Gastroesophageal sphincter (tissue), 4 donors: ENCODE results near the gene OTOL1. TPM values are rescaled to one million over a fixed set of nuclear protein-coding genes. Genes with fewer than 3 reads are reported as not detected.

Experiments
- ATAC-seq: fragments of 150-250 bp; one replicate; pipeline ENCODE4 v1.9.1; 2016; ENCODE audit warnings: mild to moderate bottlenecking, moderate library complexity
- H3K27ac ChIP-seq, 4 donors: fragments of 200-600 bp; sonication (generic) in 3 of 4; 1 replicate in 3 of 4; 2 replicates in 1 of 4; pipeline ENCODE4 v1.5.1; 2016 to 2019
- H3K27me3 ChIP-seq: fragments of 200-600 bp; sonication (generic); one replicate; pipeline ENCODE4 v1.5.1; 2019
- H3K36me3 ChIP-seq, 2 donors: fragments of 200-600 bp; sonication (generic); one replicate each; pipeline ENCODE4 v1.5.1; 2019; ENCODE audit warnings: control low read depth in 1 of 2
- H3K4me1 ChIP-seq, 3 donors: fragments of 200-600 bp; sonication (generic); 1 replicate in 2 of 3; 2 replicates in 1 of 3; pipeline ENCODE4 v1.5.1; 2016 to 2019; ENCODE audit warnings: control low read depth in 2 of 3
- H3K4me3 ChIP-seq, 2 donors: fragments of 200-600 bp; sonication (generic); one replicate each; pipeline ENCODE4 v1.5.1; 2019; ENCODE audit warnings: mild to moderate bottlenecking in 1 of 2, moderate library complexity in 1 of 2
- H3K9me3 ChIP-seq, 3 donors: fragments of 200-600 bp; sonication (generic); one replicate each; pipeline ENCODE4 v1.5.1; 2017 to 2019; ENCODE audit warnings: control low read depth in 2 of 3
- CTCF ChIP-seq, 4 experiments: fragments of 200-600 bp in 2 of 4; fragments of 450-650 bp in 2 of 4; sonication (generic) in 1 of 4; IDR thresholded peaks; one replicate each; pipeline ENCODE4 v1.5.1; 2017 to 2019; ENCODE audit warnings: antibody characterized with exemption in 4 of 4, mild to moderate bottlenecking in 2 of 4, moderate library complexity in 2 of 4
- EP300 ChIP-seq: sonication (generic); formaldehyde crosslinking; IDR thresholded peaks from one replicate; pipeline ENCODE4 v1.6.1; 2017; ENCODE audit warnings: antibody characterized with exemption, mild to moderate bottlenecking
- POLR2A ChIP-seq, 2 donors: fragments of 450-650 bp; IDR thresholded peaks; one replicate each; pipeline ENCODE4 v1.6.1; 2017; ENCODE audit warnings: antibody characterized with exemption in 2 of 2, mild to moderate bottlenecking in 2 of 2, moderate library complexity in 1 of 2
- POLR2AphosphoS5 ChIP-seq: sonication (generic); formaldehyde crosslinking; IDR thresholded peaks from one replicate; pipeline ENCODE4 v1.6.1; 2017; ENCODE audit warnings: antibody characterized with exemption
- WGBS, 2 donors: methylation state at CpG; one replicate each; pipeline ENCODE4 v1.1.5; 2018; ENCODE audit warnings: low coverage in 1 of 2; 5-methylcytosine and 5-hydroxymethylcytosine counted together
- total RNA-seq, 4 donors: library from RNA; depleted of rRNA; stranded (reverse); fragments of >200 nt; gene quantifications; one replicate each; pipeline ENCODE4 v1.1.0, GENCODE V29; 2016

The OTOL1 gene
- total RNA-seq, 4 donors from 2014 or later = not detected

- no peaks in the 10 kb centered on the region for H3K36me3 ChIP-seq
- peaks cover 0 to 16% (median 0%) of the 10 kb centered on the region in 3 donors for H3K9me3 ChIP-seq
- no peak for ATAC-seq
- H3K4me3 ChIP-seq = no peak overlapping the region
- H3K27ac ChIP-seq = no peak overlapping the region
- H3K4me1 ChIP-seq = no peaks in the 10 kb centered on the region
- TF ChIP-seq CTCF (IDR thresholded peaks at IDR 0.05) (no peak), EP300 (no peak), POLR2AphosphoS5 (no peak), POLR2A (IDR thresholded peaks at IDR 0.05) (no peak)
- no peaks in the 10 kb centered on the region for H3K27me3 ChIP-seq
Measured at GRCh38 chr3:161462138-161462537, 34.5 kb upstream of the OTOL1 start.

- no peak overlapping the region for H3K27ac ChIP-seq
- 65 to 73% methylated on average over 1 of the region's 1 CpG for WGBS, 2 donors
- no peaks in the 10 kb centered on the region for H3K9me3 ChIP-seq
- no peak for ATAC-seq
- no peaks in the 10 kb centered on the region for H3K4me1 ChIP-seq
- no peaks in the 10 kb centered on the region for H3K36me3 ChIP-seq
- TF ChIP-seq EP300 (no peak), POLR2A (IDR thresholded peaks at IDR 0.05) (no peak), POLR2AphosphoS5 (no peak), CTCF (IDR thresholded peaks at IDR 0.05) (no peak)
- H3K4me3 ChIP-seq = no peak overlapping the region
- no peaks in the 10 kb centered on the region for H3K27me3 ChIP-seq
Measured at GRCh38 chr3:161471211-161471610, 25.4 kb upstream of the OTOL1 start.

- TF ChIP-seq CTCF (IDR thresholded peaks at IDR 0.05) = no peak
- no peak for TF ChIP-seq POLR2AphosphoS5
- no peak for TF ChIP-seq POLR2A (IDR thresholded peaks at IDR 0.05)
- TF ChIP-seq EP300 = no peak
- no peaks in the 10 kb centered on the region for H3K4me1 ChIP-seq
- no peak for ATAC-seq
- H3K4me3 ChIP-seq = no peak overlapping the region
- H3K36me3 ChIP-seq = no peaks in the 10 kb centered on the region
- no peaks in the 10 kb centered on the region for H3K9me3 ChIP-seq
- no peaks in the 10 kb centered on the region for H3K27me3 ChIP-seq
- H3K27ac ChIP-seq = no peak overlapping the region
- 59 to 78% methylated on average over 2 of the region's 2 CpGs for WGBS, 2 donors
Measured at GRCh38 chr3:161474139-161474538, 22.5 kb upstream of the OTOL1 start.

GRCh38 chr3:161474741-161475140, 21.9 kb upstream of the OTOL1 start:
- H3K4me3 ChIP-seq = no peak overlapping the region
- no peaks in the 10 kb centered on the region for H3K27me3 ChIP-seq
- H3K9me3 ChIP-seq = no peaks in the 10 kb centered on the region
- no peaks in the 10 kb centered on the region for H3K36me3 ChIP-seq
- no peak overlapping the region for H3K27ac ChIP-seq
- no peaks in the 10 kb centered on the region for H3K4me1 ChIP-seq
- ATAC-seq = no peak
- TF ChIP-seq EP300 = no peak
- TF ChIP-seq POLR2AphosphoS5 = no peak
- TF ChIP-seq POLR2A (IDR thresholded peaks at IDR 0.05) = no peak
- no peak for TF ChIP-seq CTCF (IDR thresholded peaks at IDR 0.05)
- WGBS, 2 donors = 58 to 87% methylated on average over 3 to 4 of the region's 4 CpGs

- no peaks in the 10 kb centered on the region for H3K9me3 ChIP-seq
- H3K27ac ChIP-seq = no peak overlapping the region
- no peak overlapping the region for H3K4me3 ChIP-seq
- no peaks in the 10 kb centered on the region for H3K36me3 ChIP-seq
- H3K27me3 ChIP-seq = no peaks in the 10 kb centered on the region
- no peak for ATAC-seq
- no peak for TF ChIP-seq POLR2AphosphoS5
- H3K4me1 ChIP-seq = no peaks in the 10 kb centered on the region
Measured at GRCh38 chr3:161475206-161475605, 21.4 kb upstream of the OTOL1 start.

GRCh38 chr3:161475905-161476304, 20.7 kb upstream of the OTOL1 start:
- TF ChIP-seq POLR2A (IDR thresholded peaks at IDR 0.05) = no peak
- no peak for TF ChIP-seq EP300
- no peak for TF ChIP-seq POLR2AphosphoS5
- TF ChIP-seq CTCF (IDR thresholded peaks at IDR 0.05) = no peak
- Histone ChIP-seq H3K9me3 (no peaks in the 10 kb centered on the region), H3K27me3 (no peaks in the 10 kb centered on the region), H3K36me3 (no peaks in the 10 kb centered on the region), H3K27ac (no peak overlapping the region), H3K4me1 (no peaks in the 10 kb centered on the region), H3K4me3 (no peak overlapping the region)
- ATAC-seq = no peak
